ENCODE results near the gene FHOD3. TPM values are rescaled to one million over a fixed set of nuclear protein-coding genes. Genes with fewer than 3 reads are reported as not detected.
A peak's percentile ranks its signal among the peaks of the same experiment; 100 is the strongest.
"Not testable (repeated sequence)": the region's sequence is repeated elsewhere in the genome, so short reads cannot be mapped to it uniquely, and the experiment has no call there.

The FHOD3 gene
- total RNA-seq, 1 donor from 2014 or later: 5.9 TPM

- Histone ChIP-seq H3K4me3 (ENCODE audit: insufficient read depth, low read depth, low read length) (no peak overlapping the region), H3K9me3 (ENCODE audit: insufficient read depth, low read depth, low read length) (no peaks in the 10 kb centered on the region), H3K27ac (ENCODE audit: low read depth, low read length) (no peak overlapping the region), H3K36me3 (ENCODE audit: insufficient read depth, low read length) (no peaks in the 10 kb centered on the region), H3K4me1 (ENCODE audit: insufficient read depth, low read length) (peaks cover 7% of the 10 kb centered on the region), H4K20me1 (ENCODE audit: insufficient read depth, low read length) (no peaks in the 10 kb centered on the region), H2AFZ (ENCODE audit: low read depth, low read length) (no peak overlapping the region), H3K27me3 (ENCODE audit: insufficient read depth, low read length) (no peaks in the 10 kb centered on the region), H3K9ac (ENCODE audit: low read length) (no peak overlapping the region), H3K79me2 (ENCODE audit: insufficient read depth, low read length) (no peaks in the 10 kb centered on the region), H3K4me2 (ENCODE audit: low read length) (no peak overlapping the region)
- no peak overlapping the region for H3K4me3 Mint-ChIP-seq (ENCODE audit: unreplicated experiment)
- FAIRE-seq (no peak), DNase-seq (ENCODE audit: low read depth) (peak; percentile 68)
- no peaks in the 10 kb centered on the region for H3K9me3 Mint-ChIP-seq (ENCODE audit: unreplicated experiment)
- no peak overlapping the region for H3K27ac Mint-ChIP-seq (ENCODE audit: unreplicated experiment)
- H3K36me3 Mint-ChIP-seq (ENCODE audit: low read depth, unreplicated experiment): peaks cover 4% of the 10 kb centered on the region
- TF ChIP-seq CTCF (IDR thresholded peaks at IDR 0.05; ENCODE audit: insufficient read depth, low read depth, low read length) (no peak), EZH2 (IDR thresholded peaks at IDR 0.05; ENCODE audit: insufficient read depth, low read length) (no peak)
- peaks cover 5% of the 10 kb centered on the region for H3K27me3 Mint-ChIP-seq (ENCODE audit: low read depth, unreplicated experiment)
- no peaks in the 10 kb centered on the region for H3K4me1 Mint-ChIP-seq (ENCODE audit: low read depth, unreplicated experiment)
Observed at GRCh38 chr18:36762074-36762473, 464.6 kb downstream of the FHOD3 start.

- H3K4me1 ChIP-seq (ENCODE audit: insufficient read depth, low read length); H3K9me3 Mint-ChIP-seq (ENCODE audit: unreplicated experiment); H3K9me3 ChIP-seq (ENCODE audit: insufficient read depth, low read depth, low read length); H3K36me3 ChIP-seq (ENCODE audit: insufficient read depth, low read length); DNase-seq (ENCODE audit: low read depth); FAIRE-seq; H3K79me2 ChIP-seq (ENCODE audit: insufficient read depth, low read length); H3K4me3 Mint-ChIP-seq (ENCODE audit: unreplicated experiment); H3K4me3 ChIP-seq (ENCODE audit: insufficient read depth, low read depth, low read length); H4K20me1 ChIP-seq (ENCODE audit: insufficient read depth, low read length); H3K27me3 Mint-ChIP-seq (ENCODE audit: low read depth, unreplicated experiment); H3K4me1 Mint-ChIP-seq (ENCODE audit: low read depth, unreplicated experiment); H2AFZ ChIP-seq (ENCODE audit: low read depth, low read length); H3K36me3 Mint-ChIP-seq (ENCODE audit: low read depth, unreplicated experiment); H3K27ac ChIP-seq (ENCODE audit: low read depth, low read length); H3K4me2 ChIP-seq (ENCODE audit: low read length); H3K27me3 ChIP-seq (ENCODE audit: insufficient read depth, low read length); H3K27ac Mint-ChIP-seq (ENCODE audit: unreplicated experiment); H3K9ac ChIP-seq (ENCODE audit: low read length): not testable (repeated sequence)
Observed at GRCh38 chr18:36762965-36763364, 465.5 kb downstream of the FHOD3 start.

GRCh38 chr18:36766836-36767235 lies 469.3 kb downstream of the FHOD3 start:
- Mint-ChIP-seq H3K27ac (ENCODE audit: unreplicated experiment) (no peak overlapping the region), H3K4me1 (ENCODE audit: low read depth, unreplicated experiment) (no peaks in the 10 kb centered on the region), H3K9me3 (ENCODE audit: unreplicated experiment) (no peaks in the 10 kb centered on the region), H3K4me3 (ENCODE audit: unreplicated experiment) (no peak overlapping the region), H3K36me3 (ENCODE audit: low read depth, unreplicated experiment) (peaks cover 3% of the 10 kb centered on the region), H3K27me3 (ENCODE audit: low read depth, unreplicated experiment) (no peaks in the 10 kb centered on the region)
- Histone ChIP-seq H3K36me3 (ENCODE audit: insufficient read depth, low read length) (no peaks in the 10 kb centered on the region), H4K20me1 (ENCODE audit: insufficient read depth, low read length) (no peaks in the 10 kb centered on the region), H3K4me1 (ENCODE audit: insufficient read depth, low read length) (peaks cover 4% of the 10 kb centered on the region), H3K4me3 (ENCODE audit: insufficient read depth, low read depth, low read length) (no peak overlapping the region), H3K27me3 (ENCODE audit: insufficient read depth, low read length) (no peaks in the 10 kb centered on the region), H3K27ac (ENCODE audit: low read depth, low read length) (no peak overlapping the region), H3K9me3 (ENCODE audit: insufficient read depth, low read depth, low read length) (no peaks in the 10 kb centered on the region), H3K9ac (ENCODE audit: low read length) (no peak overlapping the region), H3K4me2 (ENCODE audit: low read length) (no peak overlapping the region), H3K79me2 (ENCODE audit: insufficient read depth, low read length) (no peaks in the 10 kb centered on the region), H2AFZ (ENCODE audit: low read depth, low read length) (no peak overlapping the region)
- no peak for DNase-seq (ENCODE audit: low read depth)
- no peak for FAIRE-seq
- TF ChIP-seq CTCF (IDR thresholded peaks at IDR 0.05; ENCODE audit: insufficient read depth, low read depth, low read length) (no peak), EZH2 (IDR thresholded peaks at IDR 0.05; ENCODE audit: insufficient read depth, low read length) (no peak)
